Endothelial cell (in vitro differentiated cells): Measurements from ENCODE around the gene TBL2. TPM values are rescaled to one million over a fixed set of nuclear protein-coding genes. Genes with fewer than 3 reads are reported as not detected.

Experiments
- DNase-seq: peaks from one replicate; pipeline ENCODE4 v3.0.0; 2021; ENCODE audit warnings: low spot score
- H3K27ac Mint-ChIP-seq: one replicate; pipeline ENCODE4 v1.8.0; 2021; ENCODE audit warnings: mixed read lengths, inconsistent platforms; ENCODE audit not compliant: unreplicated experiment
- H3K27me3 Mint-ChIP-seq: one replicate; pipeline ENCODE4 v1.8.0; 2021; ENCODE audit warnings: mild to moderate bottlenecking, moderate library complexity, mixed read lengths, inconsistent platforms; ENCODE audit not compliant: unreplicated experiment
- H3K36me3 Mint-ChIP-seq: one replicate; pipeline ENCODE4 v1.8.0; 2021; ENCODE audit warnings: mild to moderate bottlenecking, low read depth, mixed read lengths, inconsistent platforms; ENCODE audit not compliant: unreplicated experiment
- H3K4me1 Mint-ChIP-seq: one replicate; pipeline ENCODE4 v1.8.0; 2021; ENCODE audit warnings: mild to moderate bottlenecking, mixed read lengths, inconsistent platforms; ENCODE audit not compliant: unreplicated experiment
- H3K4me3 Mint-ChIP-seq: one replicate; pipeline ENCODE4 v1.8.0; 2021; ENCODE audit warnings: mild to moderate bottlenecking, mixed read lengths, inconsistent platforms; ENCODE audit not compliant: unreplicated experiment
- H3K9me3 Mint-ChIP-seq: one replicate; pipeline ENCODE4 v1.8.0; 2021; ENCODE audit warnings: mixed read lengths, inconsistent platforms; ENCODE audit not compliant: unreplicated experiment
- total RNA-seq: library from RNA; stranded (reverse); fragmentation: NEBNext Ultra II Directional; extraction: Animal tissue kit (Norgen Biotek cat#: 25700); gene quantifications from one replicate; pipeline ENCODE4 v1.2.1, GENCODE V29; 2021; ENCODE audit not compliant: unreplicated experiment
- TF ChIP-seq, protein P1 (sequence below): fragments of 200-600 bp; sonication (generic); IDR thresholded peaks from one replicate; pipeline ENCODE4 v1.5.0; 2021; ENCODE audit warnings: antibody characterized with exemption; ENCODE audit not compliant: unreplicated experiment

The TBL2 gene
- total RNA-seq, 1 donor from 2014 or later = 22.4 TPM

DNA sequence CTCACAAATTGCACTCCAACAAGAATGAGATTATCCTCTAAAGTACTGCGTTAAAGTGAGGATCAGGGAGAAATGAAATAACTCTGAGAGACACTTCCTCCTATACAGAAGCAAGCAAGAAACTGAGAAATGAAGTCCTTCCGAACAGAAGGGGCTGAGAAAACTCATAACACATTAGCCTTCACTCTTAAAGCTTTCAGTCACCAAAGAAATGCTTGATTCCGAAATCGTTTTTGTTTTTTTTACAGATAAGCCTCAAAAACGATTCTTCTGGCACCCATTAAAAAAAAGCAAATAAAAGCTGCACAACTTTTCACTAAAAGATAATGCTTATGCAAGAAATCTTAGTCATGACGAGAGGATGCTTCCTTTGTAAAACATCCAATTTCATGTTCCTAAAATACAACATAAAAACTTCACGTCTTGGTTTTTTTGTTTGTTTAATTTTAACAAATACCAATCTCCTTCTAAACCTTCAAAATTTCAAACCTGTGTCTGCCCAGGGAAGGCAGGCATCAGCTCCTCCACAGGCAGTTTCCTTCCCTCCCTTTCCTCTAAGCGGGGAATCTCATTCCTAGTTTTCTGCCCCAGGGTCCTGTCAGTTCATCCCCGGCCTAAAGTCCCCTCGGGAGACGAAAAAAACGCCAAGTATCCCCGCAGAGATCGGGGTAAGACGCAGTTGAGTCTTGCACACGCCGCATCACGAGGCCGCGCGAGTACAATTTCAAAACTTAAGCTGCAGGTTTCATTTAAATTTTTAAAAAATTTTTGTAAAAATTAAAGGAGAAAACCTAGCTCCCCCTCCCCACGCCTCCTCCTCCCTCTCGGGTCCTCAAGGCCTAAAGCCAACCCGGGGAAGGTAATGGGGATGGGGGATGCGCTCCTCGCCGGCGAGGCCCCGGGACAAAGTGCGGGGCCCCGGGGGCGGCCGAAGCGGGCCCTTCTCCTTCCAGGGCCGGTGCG lies 57.4 kb downstream of the TBL2 start:
- Mint-ChIP-seq H3K4me1 (peaks cover 36% of the 10 kb centered on the region), H3K27me3 (peaks cover 3% of the 10 kb centered on the region)

DNA sequence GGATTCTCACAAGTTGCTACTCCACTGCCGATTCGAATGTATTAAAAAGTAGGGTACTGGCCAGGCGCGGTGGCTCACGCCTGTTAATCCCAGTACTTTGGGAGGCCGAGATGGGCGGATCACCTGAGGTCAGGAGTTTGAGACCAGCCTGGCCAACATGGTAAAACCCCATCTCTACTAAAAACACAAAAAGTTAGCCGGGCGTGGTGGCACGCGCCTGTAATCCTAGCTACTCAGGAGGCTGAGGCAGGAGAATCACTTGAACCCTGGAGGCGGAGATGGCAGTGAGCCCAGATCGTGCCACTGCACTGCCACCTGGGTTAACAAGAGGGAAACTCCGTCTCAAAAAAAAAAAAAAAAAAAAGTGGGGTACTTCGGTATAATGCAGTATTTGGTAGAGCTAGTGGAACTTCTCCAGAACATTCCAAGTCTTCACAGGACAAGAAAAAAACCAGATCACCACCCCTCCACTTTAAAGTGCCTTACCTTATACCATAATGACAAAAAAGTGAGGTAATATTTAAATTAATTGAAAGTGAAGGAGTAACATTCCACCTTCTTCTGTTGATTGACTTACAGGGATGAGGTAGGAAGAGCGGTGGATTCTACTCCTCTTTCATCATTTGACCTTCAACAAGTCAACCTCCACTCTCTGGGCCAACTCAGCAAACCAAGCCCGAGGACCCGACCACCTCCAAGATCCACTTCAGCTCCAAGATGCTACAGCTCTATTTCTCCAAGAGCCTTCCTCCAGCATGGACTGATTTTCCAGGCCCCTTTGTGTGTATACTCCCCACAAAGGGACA lies 58.3 kb downstream of the TBL2 start:
- DNase-seq = no peak
- H3K27me3 Mint-ChIP-seq = peaks cover 3% of the 10 kb centered on the region
- peaks cover 32% of the 10 kb centered on the region for H3K4me1 Mint-ChIP-seq
- H3K27ac Mint-ChIP-seq = peak overlapping the region; percentile 44
- no peaks in the 10 kb centered on the region for H3K9me3 Mint-ChIP-seq
- H3K4me3 Mint-ChIP-seq = peak overlapping the region; percentile 95
- peaks cover 7% of the 10 kb centered on the region for H3K36me3 Mint-ChIP-seq
- TF ChIP-seq, protein P1, sequence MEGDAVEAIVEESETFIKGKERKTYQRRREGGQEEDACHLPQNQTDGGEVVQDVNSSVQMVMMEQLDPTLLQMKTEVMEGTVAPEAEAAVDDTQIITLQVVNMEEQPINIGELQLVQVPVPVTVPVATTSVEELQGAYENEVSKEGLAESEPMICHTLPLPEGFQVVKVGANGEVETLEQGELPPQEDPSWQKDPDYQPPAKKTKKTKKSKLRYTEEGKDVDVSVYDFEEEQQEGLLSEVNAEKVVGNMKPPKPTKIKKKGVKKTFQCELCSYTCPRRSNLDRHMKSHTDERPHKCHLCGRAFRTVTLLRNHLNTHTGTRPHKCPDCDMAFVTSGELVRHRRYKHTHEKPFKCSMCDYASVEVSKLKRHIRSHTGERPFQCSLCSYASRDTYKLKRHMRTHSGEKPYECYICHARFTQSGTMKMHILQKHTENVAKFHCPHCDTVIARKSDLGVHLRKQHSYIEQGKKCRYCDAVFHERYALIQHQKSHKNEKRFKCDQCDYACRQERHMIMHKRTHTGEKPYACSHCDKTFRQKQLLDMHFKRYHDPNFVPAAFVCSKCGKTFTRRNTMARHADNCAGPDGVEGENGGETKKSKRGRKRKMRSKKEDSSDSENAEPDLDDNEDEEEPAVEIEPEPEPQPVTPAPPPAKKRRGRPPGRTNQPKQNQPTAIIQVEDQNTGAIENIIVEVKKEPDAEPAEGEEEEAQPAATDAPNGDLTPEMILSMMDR = no peak

More for the DNA sequence above, 57.4 kb downstream of the TBL2 start:
- TF ChIP-seq, protein P1 = no peak
- Mint-ChIP-seq H3K27ac (peak overlapping the region; percentile 77), H3K9me3 (no peaks in the 10 kb centered on the region), H3K4me3 (peak overlapping the region; percentile 95), H3K36me3 (peaks cover 6% of the 10 kb centered on the region)
- DNase-seq = peak; percentile 8

DNA sequence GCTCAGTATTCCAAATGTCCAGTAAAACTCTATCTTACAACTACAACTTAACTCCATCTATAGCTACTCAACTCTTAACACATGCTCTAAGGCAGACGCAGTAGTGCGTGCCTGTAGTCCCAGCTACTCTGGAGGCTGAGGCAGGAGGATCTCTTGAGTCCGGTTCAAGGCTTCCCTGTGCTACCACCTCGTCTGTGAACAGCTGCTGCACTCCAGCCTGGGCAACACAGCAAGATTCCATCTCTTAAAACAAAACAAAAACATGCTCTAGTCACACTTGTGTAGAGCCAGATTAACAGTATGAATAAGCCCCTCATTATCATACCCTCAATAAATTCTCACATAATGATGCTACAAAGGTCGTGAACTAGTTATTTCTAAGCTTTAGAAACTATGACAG lies 59.9 kb downstream of the TBL2 start:
- Mint-ChIP-seq H3K27ac (no peak overlapping the region), H3K36me3 (peaks cover 15% of the 10 kb centered on the region), H3K9me3 (no peaks in the 10 kb centered on the region), H3K27me3 (peaks cover 3% of the 10 kb centered on the region), H3K4me1 (peaks cover 26% of the 10 kb centered on the region), H3K4me3 (no peak overlapping the region)
- DNase-seq = no peak
- TF ChIP-seq, protein P1 = no peak

Other genes starting within 250 kb of the TBL2 start
- 2.5 TPM for gene FZD9, start 144.8 kb downstream of the TBL2 start, total RNA-seq
- 56.5 TPM for gene BAZ1B, start 56.3 kb downstream of the TBL2 start, total RNA-seq
- 38.6 TPM for gene BCL7B, start 20.9 kb downstream of the TBL2 start, total RNA-seq
- gene MLXIPL, start 45.9 kb upstream of the TBL2 start, total RNA-seq = 8.7 TPM
- 9.8 TPM for gene VPS37D, start 89.3 kb upstream of the TBL2 start, total RNA-seq
- gene DNAJC30, start 104.9 kb upstream of the TBL2 start, total RNA-seq = 10.3 TPM
- gene BUD23, start 105.0 kb upstream of the TBL2 start, total RNA-seq = 50.6 TPM
- gene STX1A, start 141.1 kb upstream of the TBL2 start, total RNA-seq = 13.2 TPM
- gene ABHD11, start 160.2 kb upstream of the TBL2 start, total RNA-seq = 16.4 TPM
- 0.36 TPM for gene CLDN3, start 191.7 kb upstream of the TBL2 start, total RNA-seq